ENCODE data around the gene OR2H1.

The OR2H1 gene

GRCh38 chr6:29510746-29511300 is 53.9 kb downstream of the OR2H1 start:
- TF ChIP-seq CTCF (conservative IDR thresholded peaks at IDR 0.05; ENCODE audit: low read depth, low read length), result no peak
- Histone ChIP-seq H3K4me1 (ENCODE audit: low read depth, poor library complexity, severe bottlenecking) (peaks cover 26% of the 10 kb centered on the region), H3K4me3 (IDR thresholded peaks at IDR 0.05; ENCODE audit: insufficient read depth, low read depth, low read length) (no peak overlapping the region), H3K9ac (no peak overlapping the region), H3K4me2 (no peak overlapping the region), H3K79me2 (ENCODE audit: insufficient read depth, low read depth) (no peaks in the 10 kb centered on the region), H3K27me3 (ENCODE audit: insufficient read depth, low read depth) (no peaks in the 10 kb centered on the region), H2AFZ (ENCODE audit: low read depth) (no peak overlapping the region), H3K36me3 (ENCODE audit: insufficient read depth) (no peaks in the 10 kb centered on the region), H4K20me1 (ENCODE audit: insufficient read depth) (no peaks in the 10 kb centered on the region), H3K27ac (no peak overlapping the region)
